B cell (primary cell): Measurements from ENCODE around the gene TUBA8. TPM values are rescaled to one million over a fixed set of nuclear protein-coding genes. Genes with fewer than 3 reads are reported as not detected.

ENCODE experiments used
- ATAC-seq: fragments of 200-7000 bp; cut with Tn5 transposase; one replicate; pipeline ENCODE4 v1.10.0; 2021; ENCODE audit warnings: low read depth, mild to moderate bottlenecking, moderate number of reproducible peaks, moderate library complexity
- CTCF ChIA-PET: fragments of 350-600 bp; sonication (Branson Sonifier 250); formaldehyde crosslinking; loops from one replicate; lab custom pipeline; 2021; ENCODE audit warnings: antibody characterized with exemption, inconsistent platforms; lab: Charles Lee
- POLR2A ChIA-PET: fragments of 350-600 bp; sonication (Branson Sonifier 250); formaldehyde crosslinking; loops from one replicate; lab custom pipeline; 2021; ENCODE audit warnings: antibody characterized with exemption; lab: Charles Lee
- DNase-seq: peaks from one replicate; pipeline ENCODE4 v3.0.0; 2013
- H2AFZ ChIP-seq: 2 replicates; pipeline ENCODE4 v1.6.1; 2012; ENCODE audit warnings: mild to moderate bottlenecking, low read depth, low read length; ENCODE audit not compliant: insufficient read depth, poor library complexity, severe bottlenecking
- H3K27ac ChIP-seq, 2 donors: 1 replicate in 1 of 2; 2 replicates in 1 of 2; pipeline ENCODE4 v1.5.1; 2012 to 2013; ENCODE audit warnings: low read length in 2 of 2, mild to moderate bottlenecking in 2 of 2, moderate library complexity in 1 of 2
- H3K27me3 ChIP-seq, 4 experiments: fragments of 200-600 bp in 1 of 4; sonication (generic) in 1 of 4; replicated peaks in 1 of 4; 1 replicate in 2 of 4; 2 replicates in 2 of 4; pipeline versions ENCODE4 v1.6.1 to v1.7.0; 2013 to 2016; ENCODE audit warnings: low read length in 3 of 4, mild to moderate bottlenecking in 2 of 4, mixed read lengths in 1 of 4, moderate library complexity in 1 of 4; ENCODE audit not compliant: insufficient read depth in 4 of 4, control insufficient read depth in 3 of 4; ENCODE audit errors: control extremely low read depth in 1 of 4
- H3K36me3 ChIP-seq, 2 experiments: replicated peaks in 1 of 2; 1 replicate in 1 of 2; 2 replicates in 1 of 2; pipeline versions ENCODE4 v1.6.1 to v1.7.1; 2013; ENCODE audit warnings: low read length in 1 of 2; ENCODE audit not compliant: insufficient read depth in 2 of 2, control insufficient read depth in 1 of 2; ENCODE audit errors: control extremely low read depth in 1 of 2, extremely low read depth in 1 of 2
- H3K4me1 ChIP-seq, 2 donors: fragments of 200-600 bp in 1 of 2; sonication (generic) in 1 of 2; 1 replicate in 1 of 2; 2 replicates in 1 of 2; pipeline versions ENCODE4 v1.5.1 to v1.6.1; 2013 to 2017; ENCODE audit warnings: low read length in 2 of 2; ENCODE audit not compliant: control insufficient read depth in 2 of 2, insufficient read depth in 2 of 2
- H3K4me2 ChIP-seq: replicated peaks from 2 replicates; pipeline ENCODE3; 2012; ENCODE audit warnings: mild to moderate bottlenecking, low read depth, low read length; ENCODE audit not compliant: poor library complexity, severe bottlenecking
- H3K4me3 ChIP-seq, 5 experiments: fragments of 200-600 bp in 1 of 5; sonication (generic) in 1 of 5; 1 replicate in 3 of 5; 2 replicates in 2 of 5; pipeline versions ENCODE4 v1.5.1 to v1.7.0; 2011 to 2016; ENCODE audit warnings: low read length in 4 of 5, mild to moderate bottlenecking in 4 of 5, low read depth in 2 of 5, control low read depth in 1 of 5, moderate library complexity in 1 of 5; ENCODE audit not compliant: insufficient read depth in 1 of 5; ENCODE audit errors: control extremely low read depth in 1 of 5, extremely low read depth in 1 of 5
- H3K79me2 ChIP-seq: fragments of 200-600 bp; sonication (generic); one replicate; pipeline ENCODE4 v1.6.0; 2016; ENCODE audit warnings: low read length; ENCODE audit not compliant: control insufficient read depth, insufficient read depth
- H3K9ac ChIP-seq: fragments of 200-600 bp; sonication (generic); 2 replicates; pipeline ENCODE4 v1.6.1; 2017; ENCODE audit warnings: mild to moderate bottlenecking, low read length, moderate library complexity
- H3K9me3 ChIP-seq, 3 donors: one replicate each; pipeline versions ENCODE4 v1.6.1 to v1.7.1; 2013; ENCODE audit warnings: low read length in 2 of 3; ENCODE audit not compliant: control insufficient read depth in 2 of 3, insufficient read depth in 1 of 3; ENCODE audit errors: control extremely low read depth in 1 of 3
- H4K20me1 ChIP-seq: 2 replicates; pipeline ENCODE4 v1.6.0; 2012; ENCODE audit warnings: mild to moderate bottlenecking, low read length; ENCODE audit not compliant: insufficient read depth, control insufficient read depth, poor library complexity, severe bottlenecking
- H3K27ac Mint-ChIP-seq: one replicate; pipeline ENCODE4 v1.8.0; 2021; ENCODE audit warnings: mixed read lengths
- H3K27me3 Mint-ChIP-seq: one replicate; pipeline ENCODE4 v1.8.0; 2021; ENCODE audit warnings: mixed read lengths
- H3K4me1 Mint-ChIP-seq: one replicate; pipeline ENCODE4 v1.8.0; 2021; ENCODE audit warnings: mixed read lengths
- H3K4me3 Mint-ChIP-seq: one replicate; pipeline ENCODE4 v1.8.0; 2021; ENCODE audit warnings: mixed read lengths
- H3K9me3 Mint-ChIP-seq: one replicate; pipeline ENCODE4 v1.8.0; 2022; ENCODE audit warnings: mixed read lengths; ENCODE audit not compliant: insufficient read depth
- CTCF ChIP-seq: fragments of 200-600 bp; IDR thresholded peaks from one replicate; pipeline ENCODE4 v1.8.0; 2022; ENCODE audit warnings: antibody characterized with exemption, mild to moderate bottlenecking
- EZH2 ChIP-seq: IDR thresholded peaks from 2 replicates; pipeline ENCODE4 v1.6.1; 2012; ENCODE audit warnings: borderline replicate concordance, low read depth, mild to moderate bottlenecking, moderate library complexity, low read length; ENCODE audit not compliant: insufficient read depth, poor library complexity, severe bottlenecking
- WGBS: methylation state at CpG from one replicate; pipeline ENCODE4 v1.1.5; 2013; ENCODE audit warnings: missing lambda C conversion rate; ENCODE audit not compliant: insufficient coverage; 5-methylcytosine and 5-hydroxymethylcytosine counted together
- intact Hi-C: fragments of 100-400 bp; cut with micrococcal nuclease; formaldehyde crosslinking; loops from one replicate; pipeline ENCODE4 v1.10.0; 2022
- polyA plus RNA-seq: library from polyadenylated mRNA; depleted of rRNA; stranded (reverse); fragments of >200 nt; gene quantifications from 2 replicates; pipeline ENCODE4 v1.2.3, GENCODE V29; 2012
- total RNA-seq, 2 donors: library from RNA; stranded (reverse); fragments of 120-200 nt in 1 of 2; gene quantifications; 1 replicate in 1 of 2; 2 replicates in 1 of 2; pipeline versions ENCODE4 v1.2.3 to v1.2.4, GENCODE V29; 2013 to 2022

TUBA8 gene
- total and polyA plus RNA-seq, 2 donors (not counting 1 experiment from before 2014, with no cell fraction given), result 1.8 to 3.4 TPM

GRCh38 chr22:18085188-18085587, 25.4 kb upstream of the TUBA8 start:
- H3K9me3 ChIP-seq, result no peaks in the 10 kb centered on the region
- peaks cover 11% of the 10 kb centered on the region for H3K4me1 Mint-ChIP-seq
- H3K4me3 ChIP-seq, result no peak overlapping the region
- H3K27me3 Mint-ChIP-seq, result no peaks in the 10 kb centered on the region
- no peak for ATAC-seq
- no peak overlapping the region for H2AFZ ChIP-seq
- ChIA-PET POLR2A (no interaction called here), CTCF (no interaction called here)
- H3K79me2 ChIP-seq, result peaks cover 43% of the 10 kb centered on the region
- no peak overlapping the region for H3K4me3 Mint-ChIP-seq
- peaks cover 0 to 80% of the 10 kb centered on the region in 2 experiments for H3K36me3 ChIP-seq
- H3K9me3 Mint-ChIP-seq, result no peaks in the 10 kb centered on the region
- no peak for DNase-seq
- H3K4me1 ChIP-seq, result no peaks in the 10 kb centered on the region
- H3K27ac Mint-ChIP-seq, result no peak overlapping the region
- H4K20me1 ChIP-seq, result peaks cover 18% of the 10 kb centered on the region
- H3K27ac ChIP-seq, result no peak overlapping the region
- no peak overlapping the region for H3K9ac ChIP-seq
- no peak overlapping the region for H3K4me2 ChIP-seq
- H3K27me3 ChIP-seq, result no peaks in the 10 kb centered on the region
- TF ChIP-seq EZH2 (no peak), CTCF (no peak)
- intact Hi-C loops, result no loop called here

- peaks cover 7% of the 10 kb centered on the region for H4K20me1 ChIP-seq
- H3K9me3 ChIP-seq, result no peaks in the 10 kb centered on the region
- H3K9me3 Mint-ChIP-seq, result no peaks in the 10 kb centered on the region
- no peak overlapping the region for H3K27ac ChIP-seq
- POLR2A ChIA-PET, result no interaction called here
- H3K9ac ChIP-seq, result no peak overlapping the region
- H3K27ac Mint-ChIP-seq, result no peak overlapping the region
- peaks cover 11% of the 10 kb centered on the region for H3K4me1 Mint-ChIP-seq
- no peak for DNase-seq
- no peak overlapping the region for H2AFZ ChIP-seq
- no peak for ATAC-seq
- H3K27me3 ChIP-seq, result no peaks in the 10 kb centered on the region
- H3K4me1 ChIP-seq, result no peaks in the 10 kb centered on the region
- H3K4me2 ChIP-seq, result no peak overlapping the region
- no peaks in the 10 kb centered on the region for H3K27me3 Mint-ChIP-seq
- no peak overlapping the region for H3K4me3 Mint-ChIP-seq
- no peak overlapping the region for H3K4me3 ChIP-seq
- peaks cover 0 to 64% of the 10 kb centered on the region in 2 experiments for H3K36me3 ChIP-seq
- intact Hi-C loops, result no loop called here
- H3K79me2 ChIP-seq, result peaks cover 23% of the 10 kb centered on the region
- 93% methylated on average over 8 of the region's 13 CpGs for WGBS
- TF ChIP-seq CTCF (no peak), EZH2 (no peak)
- CTCF ChIA-PET, result interaction anchor here (1.2 to 1.7 kb wide), 2 partner anchors 9 to 11 kb away, joined by 4 to 7 read pairs; partner anchors contain the start of gene PEX26
Observed at GRCh38 chr22:18087350-18087855, 23.2 kb upstream of the TUBA8 start.
